HepG2 (cell line): Measurements from ENCODE around the gene C14orf93. TPM values are rescaled to one million over a fixed set of nuclear protein-coding genes. Genes with fewer than 3 reads are reported as not detected.

Experiments used
- HNRNPK ChIP-seq: fragments of 200-400 bp; formaldehyde crosslinking; IDR thresholded peaks from 2 replicates; pipeline ENCODE4 v1.6.1; 2018; ENCODE audit warnings: low read length, low read depth, moderate library complexity, mild to moderate bottlenecking; ENCODE audit not compliant: poor library complexity, severe bottlenecking
- NR0B2 ChIP-seq: sonication (generic); formaldehyde crosslinking; IDR thresholded peaks from 2 replicates; pipeline ENCODE4 v1.4.0; 2020; ENCODE audit warnings: mild to moderate bottlenecking, missing genetic modification reagents
- PITX1 ChIP-seq: sonication (generic); formaldehyde crosslinking; IDR thresholded peaks from 2 replicates; pipeline ENCODE4 v1.5.1; 2020; ENCODE audit warnings: mild to moderate bottlenecking, missing genetic modification reagents
- RBFOX2 ChIP-seq: fragments of 200-400 bp; formaldehyde crosslinking; IDR thresholded peaks from 2 replicates; pipeline ENCODE4 v1.6.1; 2017; ENCODE audit warnings: low read depth, mild to moderate bottlenecking, low read length
- SALL2 ChIP-seq: sonication (generic); formaldehyde crosslinking; IDR thresholded peaks from 2 replicates; pipeline ENCODE4 v1.8.1; 2023; ENCODE audit warnings: mild to moderate bottlenecking, missing genetic modification reagents, inconsistent platforms
- SIN3A ChIP-seq: IDR thresholded peaks from 2 replicates; pipeline ENCODE4 v1.6.1; 2011; ENCODE audit warnings: low read depth, mild to moderate bottlenecking, control low read depth, low read length, borderline replicate concordance
- SP1 ChIP-seq, 2 experiments: fragments of 450-650 bp in 1 of 2; sonication (generic) in 1 of 2; formaldehyde crosslinking in 1 of 2; IDR thresholded peaks; 2 replicates each; pipeline versions ENCODE4 v1.4.0 to v1.6.1; 2016 to 2020; ENCODE audit warnings: missing genetic modification reagents in 1 of 2
- ZNF337 ChIP-seq: sonication (generic); formaldehyde crosslinking; IDR thresholded peaks from 2 replicates; pipeline ENCODE4 v1.5.1; 2020; ENCODE audit warnings: missing genetic modification reagents, low read depth, mild to moderate bottlenecking, borderline replicate concordance
- ZNF574 ChIP-seq: sonication (generic); formaldehyde crosslinking; IDR thresholded peaks from 2 replicates; pipeline ENCODE4 v1.4.0; 2020; ENCODE audit warnings: missing genetic modification reagents
- ZNF672 ChIP-seq: sonication (generic); formaldehyde crosslinking; IDR thresholded peaks from 2 replicates; pipeline ENCODE4 v1.8.1; 2022; ENCODE audit warnings: missing genetic modification reagents
- ZNF737 ChIP-seq: sonication (generic); formaldehyde crosslinking; IDR thresholded peaks from 2 replicates; pipeline ENCODE4 v1.5.0; 2020; ENCODE audit warnings: missing genetic modification reagents, mild to moderate bottlenecking, borderline replicate concordance
- polyA plus RNA-seq, 8 experiments: library from polyadenylated mRNA; depleted of rRNA in 3 of 8; stranded (reverse) in 7 of 8; unstranded in 1 of 8; fragments of >200 nt; fragmentation: Illumina TruSeq in 4 of 8; extraction: Trizol in 4 of 8; gene quantifications; 2 replicates each; pipeline versions ENCODE4 v1.2.1 to v1.2.3, GENCODE V29; 2011 to 2016; ENCODE audit warnings: low read depth in 4 of 8, missing spikeins in 1 of 8, mixed read lengths in 1 of 8; ENCODE audit not compliant: insufficient read depth in 1 of 8
- total RNA-seq, 5 experiments: library from RNA; depleted of rRNA; stranded (reverse); fragments of >200 nt; fragmentation: Illumina TruSeq; extraction: Trizol; gene quantifications; 2 replicates each; pipeline ENCODE4 v1.2.3, GENCODE V29; 2016; ENCODE audit warnings: low read depth in 1 of 5
- TF ChIP-seq, protein P1 (sequence below): sonication (generic); formaldehyde crosslinking; IDR thresholded peaks from 2 replicates; pipeline ENCODE4 v1.4.0; 2020; ENCODE audit warnings: missing genetic modification reagents, borderline replicate concordance

C14orf93 gene
- total and polyA plus RNA-seq, 2 of the 13 experiments (the other 11 are each of a cell fraction or from before 2014, with no cell fraction given) = 11.4 to 22.5 TPM

DNA sequence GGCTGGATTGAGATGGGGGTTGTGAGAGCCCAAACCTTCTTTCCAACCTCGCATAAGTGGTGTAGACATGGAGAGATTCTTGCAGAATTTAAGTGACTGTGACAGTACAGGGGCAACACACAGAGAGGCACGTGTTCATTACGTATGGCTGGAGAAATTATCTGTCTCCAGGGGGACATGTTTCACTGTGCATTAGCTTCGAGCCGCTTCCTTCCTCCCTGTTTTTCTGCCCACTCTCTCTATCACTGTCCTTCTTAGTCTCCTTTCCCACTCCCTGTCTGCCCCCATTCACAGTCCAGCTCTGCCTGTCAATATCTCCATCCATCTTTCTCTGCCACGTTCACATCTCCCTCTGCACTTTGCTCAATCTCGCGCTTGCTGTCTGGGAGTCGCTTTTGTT is 11.5 kb upstream of the C14orf93 start (continued):
- TF ChIP-seq, protein P1, sequence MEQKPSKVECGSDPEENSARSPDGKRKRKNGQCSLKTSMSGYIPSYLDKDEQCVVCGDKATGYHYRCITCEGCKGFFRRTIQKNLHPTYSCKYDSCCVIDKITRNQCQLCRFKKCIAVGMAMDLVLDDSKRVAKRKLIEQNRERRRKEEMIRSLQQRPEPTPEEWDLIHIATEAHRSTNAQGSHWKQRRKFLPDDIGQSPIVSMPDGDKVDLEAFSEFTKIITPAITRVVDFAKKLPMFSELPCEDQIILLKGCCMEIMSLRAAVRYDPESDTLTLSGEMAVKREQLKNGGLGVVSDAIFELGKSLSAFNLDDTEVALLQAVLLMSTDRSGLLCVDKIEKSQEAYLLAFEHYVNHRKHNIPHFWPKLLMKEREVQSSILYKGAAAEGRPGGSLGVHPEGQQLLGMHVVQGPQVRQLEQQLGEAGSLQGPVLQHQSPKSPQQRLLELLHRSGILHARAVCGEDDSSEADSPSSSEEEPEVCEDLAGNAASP (CRISPR knock-in tag) = no peak
- TF ChIP-seq HNRNPK (peak; percentile 9), ZNF672 (no peak), ZNF574 (no peak), ZNF737 (0 out of 2 replicates have a peak, but pooled peaks have one; percentile 38), SP1 (IDR thresholded peaks at IDR 0.05) (no peak), SP1 (CRISPR knock-in tag; IDR thresholded peaks at IDR 0.05) (no peak), SIN3A (no peak), SALL2 (CRISPR knock-in tag) (no peak), NR0B2 (0 out of 2 replicates have a peak, but pooled peaks have one; percentile 12), RBFOX2 (0 out of 2 replicates have a peak, but pooled peaks have one; percentile 21), PITX1 (CRISPR knock-in tag) (0 out of 2 replicates have a peak, but pooled peaks have one; percentile 51), ZNF337 (CRISPR knock-in tag) (no peak)
